Measurements from ENCODE around the gene KRT27.
"Not testable (repeated sequence)": the region's sequence is repeated elsewhere in the genome, so short reads cannot be mapped to it uniquely, and the experiment has no call there.

KRT27 gene

GRCh38 chr17:40753804-40754203 is 28.5 kb downstream of the KRT27 start:
- DNase-seq, result no peak

- DNase-seq, result no peak
Measured at GRCh38 chr17:40751065-40751464, 31.3 kb downstream of the KRT27 start.

- DNase-seq, result no peak
Measured at GRCh38 chr17:40750391-40750790, 32.0 kb downstream of the KRT27 start.

GRCh38 chr17:40748666-40749065 is 33.7 kb downstream of the KRT27 start:
- DNase-seq, result not testable (repeated sequence)

GRCh38 chr17:40738553-40738952 is 43.8 kb downstream of the KRT27 start:
- no peak for DNase-seq

- DNase-seq, result no peak
Measured at GRCh38 chr17:40735016-40735415, 47.3 kb downstream of the KRT27 start.

GRCh38 chr17:40734018-40734417 is 48.3 kb downstream of the KRT27 start:
- DNase-seq, result no peak

GRCh38 chr17:40730970-40731369 is 51.4 kb downstream of the KRT27 start:
- DNase-seq, result no peak

GRCh38 chr17:40727447-40728231 is 54.7 kb downstream of the KRT27 start:
- no peak for DNase-seq

GRCh38 chr17:40726919-40727318 is 55.4 kb downstream of the KRT27 start:
- DNase-seq, result no peak
